ENCODE measurements around the gene CACHD1.
"Not testable (repeated sequence)": the region's sequence is repeated elsewhere in the genome, so short reads cannot be mapped to it uniquely, and the experiment has no call there.

The CACHD1 gene

DNA sequence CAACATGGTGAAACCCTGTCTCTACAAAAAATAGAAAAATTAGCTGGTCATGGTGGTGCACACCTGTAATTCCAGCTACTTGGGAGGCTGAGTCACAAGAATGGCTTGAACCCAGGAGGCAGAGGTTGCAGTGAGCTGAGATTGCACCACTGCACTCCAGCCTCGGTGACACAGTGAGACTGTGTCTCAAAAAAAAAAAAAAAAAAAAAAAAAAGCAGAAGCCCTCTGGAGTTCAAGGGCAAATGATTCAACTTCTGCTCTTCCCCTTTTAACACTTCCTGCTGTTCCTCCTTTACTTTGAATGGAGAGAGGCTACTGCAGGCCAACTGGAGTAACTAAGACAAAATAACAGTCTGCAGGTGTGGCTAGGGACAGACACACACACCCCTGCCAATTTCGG is 42.3 kb downstream of the CACHD1 start:
- H3K4me3 ChIP-seq (ENCODE audit: low read length); H3K27ac ChIP-seq (ENCODE audit: low read depth, low read length); H3K36me3 ChIP-seq (ENCODE audit: insufficient read depth, low read length); H3K9ac ChIP-seq (ENCODE audit: low read depth, low read length); H3K9me3 ChIP-seq (ENCODE audit: insufficient read depth, low read depth, low read length): not testable (repeated sequence)
- peaks cover 74% of the 10 kb centered on the region for H3K4me1 ChIP-seq (ENCODE audit: insufficient read depth, low read length)
- WGBS, result 75% methylated on average over 2 of the region's 2 CpGs
- H3K27me3 ChIP-seq (ENCODE audit: insufficient read depth, low read length), result peaks cover 29% of the 10 kb centered on the region

DNA sequence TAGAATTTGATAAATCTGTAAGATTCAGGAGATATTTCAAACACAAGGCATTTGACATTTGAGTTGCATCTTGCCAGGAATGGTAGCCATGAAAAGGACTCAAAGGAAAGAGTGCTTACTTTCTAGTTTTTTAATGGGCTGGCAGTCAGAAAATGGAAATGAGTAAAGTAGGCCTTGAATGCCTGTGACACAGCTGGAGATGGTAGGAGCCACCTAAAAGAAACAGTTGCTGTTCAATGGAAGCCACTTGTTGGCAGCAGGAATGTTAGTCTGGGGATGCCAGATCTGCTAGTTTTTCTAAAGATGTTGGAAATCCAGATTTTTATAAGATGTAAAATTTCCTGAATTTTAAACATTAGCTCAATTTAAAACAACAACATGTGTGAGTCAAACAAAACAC is 43.6 kb downstream of the CACHD1 start:
- peaks cover 74% of the 10 kb centered on the region for H3K4me1 ChIP-seq (ENCODE audit: insufficient read depth, low read length)
- H3K9me3 ChIP-seq (ENCODE audit: insufficient read depth, low read depth, low read length), result no peaks in the 10 kb centered on the region
- no peaks in the 10 kb centered on the region for H3K36me3 ChIP-seq (ENCODE audit: insufficient read depth, low read length)
- H3K4me3 ChIP-seq (ENCODE audit: low read length), result no peak overlapping the region
- H3K27ac ChIP-seq (ENCODE audit: low read depth, low read length), result no peak overlapping the region
- no peak overlapping the region for H3K9ac ChIP-seq (ENCODE audit: low read depth, low read length)
- H3K27me3 ChIP-seq (ENCODE audit: insufficient read depth, low read length), result peaks cover 15% of the 10 kb centered on the region

DNA sequence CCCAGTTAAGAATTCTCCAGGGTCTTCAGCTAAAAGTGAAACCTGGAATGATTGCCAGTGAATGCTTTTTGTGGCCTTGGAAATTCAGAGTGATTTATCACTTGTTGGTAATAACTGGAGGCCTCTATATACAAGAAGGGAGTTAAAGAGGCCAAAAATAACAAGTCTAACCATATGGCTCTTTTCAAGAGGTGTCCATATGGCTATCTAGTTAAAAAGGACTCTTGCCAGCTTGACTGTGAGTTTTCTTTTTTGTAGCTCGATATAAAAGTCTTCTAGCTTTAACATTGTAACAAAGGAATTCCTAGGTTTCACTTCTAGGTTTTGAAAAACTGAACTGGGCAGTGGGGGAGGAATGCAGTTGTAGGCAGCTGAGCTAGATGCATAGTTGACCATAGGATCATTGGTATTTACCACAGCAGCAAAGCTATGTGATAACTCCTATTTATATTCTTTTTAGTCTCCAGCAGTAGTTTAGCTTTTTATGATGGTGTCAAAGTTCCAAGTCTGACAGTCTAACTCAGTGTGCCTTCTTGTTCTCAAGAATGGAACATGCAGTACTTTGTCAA is 44.4 kb downstream of the CACHD1 start:
- H3K9me3 ChIP-seq (ENCODE audit: insufficient read depth, low read depth, low read length), result no peaks in the 10 kb centered on the region
- 93% methylated on average over 1 of the region's 1 CpG for WGBS
- H3K4me3 ChIP-seq (ENCODE audit: low read length), result no peak overlapping the region
- H3K27ac ChIP-seq (ENCODE audit: low read depth, low read length), result no peak overlapping the region; the same call in 1 of the 2 replicates
- peaks cover 11% of the 10 kb centered on the region for H3K27me3 ChIP-seq (ENCODE audit: insufficient read depth, low read length)
- no peaks in the 10 kb centered on the region for H3K36me3 ChIP-seq (ENCODE audit: insufficient read depth, low read length)
- H3K9ac ChIP-seq (ENCODE audit: low read depth, low read length), result no peak overlapping the region
- peaks cover 74% of the 10 kb centered on the region for H3K4me1 ChIP-seq (ENCODE audit: insufficient read depth, low read length)

DNA sequence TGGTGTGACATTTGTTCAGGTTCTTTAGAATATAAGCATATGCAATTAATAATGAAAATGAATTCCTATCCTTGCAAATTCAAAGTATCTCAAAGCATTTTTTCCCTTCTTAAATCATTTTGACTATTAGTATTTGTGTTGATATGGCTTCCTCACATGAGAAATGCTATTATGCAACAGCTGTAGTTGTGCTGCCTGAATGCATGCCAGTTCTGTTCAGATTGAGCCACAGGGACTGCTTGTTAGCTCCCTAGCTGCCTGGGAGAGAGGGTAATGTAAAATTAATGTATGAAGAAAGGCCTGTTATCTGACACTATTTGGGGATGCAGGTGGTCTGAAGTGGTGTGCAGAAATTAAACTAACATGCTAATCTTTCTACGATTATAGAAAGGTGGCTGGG is 45.5 kb downstream of the CACHD1 start:
- no peak overlapping the region for H3K27ac ChIP-seq (ENCODE audit: low read depth, low read length)
- H3K4me1 ChIP-seq (ENCODE audit: insufficient read depth, low read length), result peaks cover 77% of the 10 kb centered on the region
- no peaks in the 10 kb centered on the region for H3K36me3 ChIP-seq (ENCODE audit: insufficient read depth, low read length)
- H3K27me3 ChIP-seq (ENCODE audit: insufficient read depth, low read length), result no peaks in the 10 kb centered on the region; the same call in 1 of the 2 replicates
- no peak overlapping the region for H3K9ac ChIP-seq (ENCODE audit: low read depth, low read length)
- WGBS, result 0% methylated on average over 1 of the region's 1 CpG
- H3K9me3 ChIP-seq (ENCODE audit: insufficient read depth, low read depth, low read length), result no peaks in the 10 kb centered on the region
- H3K4me3 ChIP-seq (ENCODE audit: low read length), result no peak overlapping the region

DNA sequence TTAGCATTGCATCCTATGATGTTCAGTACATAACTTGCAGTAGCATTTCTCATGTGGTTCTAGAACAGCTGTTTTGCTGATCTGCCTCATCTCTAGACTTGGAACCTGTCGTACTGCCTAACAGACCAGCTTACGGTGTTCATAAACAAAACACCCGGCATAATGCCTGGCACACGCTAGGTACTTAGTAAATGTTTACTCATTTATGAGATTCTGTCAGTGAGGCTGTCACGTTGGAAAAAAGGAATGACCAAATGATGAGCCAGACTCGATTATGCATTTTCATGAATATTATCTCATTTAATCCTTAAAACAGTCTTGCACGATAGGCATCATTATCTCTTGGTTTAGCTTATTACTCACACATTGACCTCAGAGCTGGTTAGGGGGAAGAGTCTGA is 46.4 kb downstream of the CACHD1 start:
- H3K9me3 ChIP-seq (ENCODE audit: insufficient read depth, low read depth, low read length), result no peaks in the 10 kb centered on the region
- H3K4me3 ChIP-seq (ENCODE audit: low read length), result no peak overlapping the region
- no peak overlapping the region for H3K9ac ChIP-seq (ENCODE audit: low read depth, low read length)
- peaks cover 83% of the 10 kb centered on the region for H3K4me1 ChIP-seq (ENCODE audit: insufficient read depth, low read length)
- WGBS, result 88% methylated on average over 7 of the region's 7 CpGs
- no peaks in the 10 kb centered on the region for H3K27me3 ChIP-seq (ENCODE audit: insufficient read depth, low read length)
- H3K36me3 ChIP-seq (ENCODE audit: insufficient read depth, low read length), result no peaks in the 10 kb centered on the region
- H3K27ac ChIP-seq (ENCODE audit: low read depth, low read length), result no peak overlapping the region

DNA sequence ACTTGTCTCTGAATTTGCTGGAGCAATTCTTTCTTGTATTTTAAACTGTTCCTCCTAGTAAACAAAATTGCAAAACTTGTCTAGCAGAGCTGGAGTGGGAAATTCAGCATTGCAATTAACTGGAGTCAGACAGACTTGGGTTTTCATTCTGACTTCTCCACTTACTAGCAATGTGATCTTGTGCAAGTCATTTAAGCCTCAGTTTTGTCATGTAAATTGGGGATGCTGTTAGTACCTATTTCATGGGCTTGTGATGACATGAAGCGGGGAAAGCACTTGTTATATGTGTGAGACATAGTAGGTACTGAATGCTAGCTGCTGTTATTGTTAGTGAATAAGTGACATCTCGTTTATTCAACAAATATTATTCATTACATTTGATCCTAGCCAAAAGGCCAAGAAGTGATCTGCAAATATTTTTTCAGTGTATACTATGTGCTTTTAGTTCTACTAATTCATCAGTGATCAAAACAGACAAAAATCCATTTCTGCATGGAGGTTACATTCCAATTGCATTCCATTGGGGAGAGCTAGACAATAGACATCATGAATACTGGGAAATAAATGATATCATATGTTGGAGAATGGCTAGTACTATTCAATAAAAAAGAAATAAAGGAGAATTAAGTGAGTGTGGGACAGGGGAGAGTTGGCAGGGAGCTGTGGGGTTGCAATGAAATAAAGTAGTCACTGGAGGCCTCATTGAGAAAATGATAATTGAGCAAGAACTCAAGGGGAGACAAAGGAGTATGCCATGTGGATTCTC is 47.1 kb downstream of the CACHD1 start:
- H3K27ac ChIP-seq (ENCODE audit: low read depth, low read length), result no peak overlapping the region
- 75% methylated on average over 1 of the region's 2 CpGs for WGBS
- no peak overlapping the region for H3K4me3 ChIP-seq (ENCODE audit: low read length)
- no peaks in the 10 kb centered on the region for H3K36me3 ChIP-seq (ENCODE audit: insufficient read depth, low read length)
- H3K27me3 ChIP-seq (ENCODE audit: insufficient read depth, low read length), result no peaks in the 10 kb centered on the region
- H3K9ac ChIP-seq (ENCODE audit: low read depth, low read length), result no peak overlapping the region
- peaks cover 84% of the 10 kb centered on the region for H3K4me1 ChIP-seq (ENCODE audit: insufficient read depth, low read length)
- H3K9me3 ChIP-seq (ENCODE audit: insufficient read depth, low read depth, low read length), result no peaks in the 10 kb centered on the region

DNA sequence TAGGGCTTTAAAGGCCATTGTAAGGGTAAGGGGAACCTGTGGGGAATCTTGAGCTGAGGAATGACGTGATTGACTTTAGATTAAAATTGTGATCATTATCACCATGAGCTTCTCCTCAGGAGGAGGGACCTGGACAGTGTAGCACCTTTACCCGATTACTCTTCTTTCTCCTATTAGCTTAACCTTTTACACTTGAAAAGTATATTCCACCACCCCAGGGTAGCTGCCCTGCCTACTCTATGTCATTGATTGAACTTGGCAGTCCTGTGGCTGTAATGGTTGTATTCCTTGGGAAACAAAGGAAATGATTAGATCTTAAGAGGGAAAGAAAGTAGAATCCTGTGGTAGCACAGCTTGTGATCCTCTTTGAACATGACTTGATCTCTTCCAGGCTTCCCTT is 47.7 kb downstream of the CACHD1 start:
- no peak overlapping the region for H3K9ac ChIP-seq (ENCODE audit: low read depth, low read length)
- H3K9me3 ChIP-seq (ENCODE audit: insufficient read depth, low read depth, low read length), result no peaks in the 10 kb centered on the region
- peaks cover 83% of the 10 kb centered on the region for H3K4me1 ChIP-seq (ENCODE audit: insufficient read depth, low read length)
- peak overlapping the region; percentile 12; the same call in 1 of the 2 replicates for H3K27ac ChIP-seq (ENCODE audit: low read depth, low read length)
- 61% methylated on average over 2 of the region's 2 CpGs for WGBS
- no peak overlapping the region for H3K4me3 ChIP-seq (ENCODE audit: low read length)
- no peaks in the 10 kb centered on the region for H3K36me3 ChIP-seq (ENCODE audit: insufficient read depth, low read length)
- no peaks in the 10 kb centered on the region for H3K27me3 ChIP-seq (ENCODE audit: insufficient read depth, low read length)

DNA sequence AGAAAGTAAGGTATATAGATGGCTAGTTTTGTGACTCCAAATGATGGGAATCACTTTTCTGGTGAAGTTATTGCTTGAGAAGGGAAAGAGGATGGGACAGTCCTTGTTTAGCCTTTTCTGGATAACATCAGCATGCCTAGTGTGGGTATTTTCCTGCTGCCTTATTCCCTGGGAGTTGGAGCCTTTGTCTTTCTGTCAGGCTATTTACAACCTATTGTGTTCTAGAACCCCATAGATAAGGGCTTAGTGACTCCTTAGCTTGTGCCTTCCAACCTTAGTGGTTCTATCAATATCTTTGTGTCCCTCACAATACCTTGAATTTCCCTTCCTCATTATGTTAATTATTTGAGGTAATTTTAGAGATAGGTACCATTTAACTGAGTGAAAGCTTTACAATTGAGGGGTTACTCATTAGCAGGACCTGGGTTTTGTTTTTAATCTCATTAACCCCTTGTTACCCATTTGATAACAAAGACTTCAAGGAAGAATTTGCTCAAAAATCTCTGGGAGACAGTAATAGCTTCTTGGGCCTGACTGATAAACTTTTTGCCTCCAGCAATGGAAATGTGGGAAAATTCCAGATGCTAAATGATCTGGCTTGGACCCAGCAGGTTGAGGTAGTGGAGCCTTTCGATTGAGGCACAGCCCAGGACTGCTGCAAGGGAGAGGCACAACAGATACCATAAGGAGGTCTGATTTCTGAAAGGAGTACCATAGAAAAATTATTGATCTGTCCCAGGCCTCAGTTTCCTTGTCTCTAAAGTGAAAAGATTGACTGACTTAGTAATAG is 49.0 kb downstream of the CACHD1 start:
- peaks cover 83% of the 10 kb centered on the region for H3K4me1 ChIP-seq (ENCODE audit: insufficient read depth, low read length)
- no peak overlapping the region for H3K9ac ChIP-seq (ENCODE audit: low read depth, low read length)
- 48% methylated on average over 1 of the region's 1 CpG for WGBS
- H3K27ac ChIP-seq (ENCODE audit: low read depth, low read length), result peak overlapping the region; percentile 50; the same call in 1 of the 2 replicates
- H3K4me3 ChIP-seq (ENCODE audit: low read length), result no peak overlapping the region
- no peaks in the 10 kb centered on the region for H3K36me3 ChIP-seq (ENCODE audit: insufficient read depth, low read length)
- no peaks in the 10 kb centered on the region for H3K9me3 ChIP-seq (ENCODE audit: insufficient read depth, low read depth, low read length)
- H3K27me3 ChIP-seq (ENCODE audit: insufficient read depth, low read length), result no peaks in the 10 kb centered on the region

DNA sequence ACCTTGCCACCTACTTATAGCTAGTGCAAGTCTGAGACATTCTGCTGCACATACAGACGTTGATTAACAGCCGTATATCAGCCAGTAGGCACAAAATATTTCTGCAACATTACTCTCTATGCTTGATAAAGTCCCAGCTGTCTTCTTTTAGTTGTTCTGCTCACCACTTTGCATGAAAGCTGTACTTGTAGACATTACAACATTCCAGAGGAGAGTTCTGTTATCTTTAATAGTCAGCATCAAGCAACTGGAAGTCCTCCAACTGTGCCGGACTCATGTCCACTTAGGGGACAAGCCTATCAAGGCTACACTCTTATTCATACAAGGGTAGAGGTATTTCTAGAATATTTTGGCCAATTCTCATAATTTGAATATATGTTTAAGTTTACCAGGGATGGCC is 50.0 kb downstream of the CACHD1 start:
- 97% methylated on average over 3 of the region's 3 CpGs for WGBS
- no peak overlapping the region for H3K9ac ChIP-seq (ENCODE audit: low read depth, low read length)
- no peak overlapping the region for H3K27ac ChIP-seq (ENCODE audit: low read depth, low read length)
- no peak overlapping the region for H3K4me3 ChIP-seq (ENCODE audit: low read length)
- H3K4me1 ChIP-seq (ENCODE audit: insufficient read depth, low read length), result peaks cover 83% of the 10 kb centered on the region
- H3K27me3 ChIP-seq (ENCODE audit: insufficient read depth, low read length), result no peaks in the 10 kb centered on the region
- no peaks in the 10 kb centered on the region for H3K36me3 ChIP-seq (ENCODE audit: insufficient read depth, low read length)
- no peaks in the 10 kb centered on the region for H3K9me3 ChIP-seq (ENCODE audit: insufficient read depth, low read depth, low read length)

DNA sequence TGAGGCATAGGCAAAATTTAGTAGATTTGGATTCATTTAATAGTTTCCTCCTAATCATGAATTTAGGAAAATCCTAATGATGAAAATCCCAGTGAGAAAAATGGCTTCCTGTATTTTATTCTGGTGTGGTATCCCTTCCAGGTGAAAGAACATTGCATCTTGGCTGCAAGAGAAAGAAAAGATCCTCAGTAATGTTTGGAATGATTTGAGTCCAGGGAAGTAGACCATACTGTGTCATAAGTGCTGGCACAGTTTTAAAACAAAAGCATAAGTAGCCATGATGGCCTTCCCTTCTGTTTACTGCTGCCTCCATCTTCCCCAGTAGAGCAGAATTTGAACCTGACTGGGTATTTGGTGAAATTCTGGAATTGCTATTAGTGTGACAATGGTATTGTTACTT is 52.8 kb downstream of the CACHD1 start:
- H3K4me3 ChIP-seq (ENCODE audit: low read length), result no peak overlapping the region
- H3K9me3 ChIP-seq (ENCODE audit: insufficient read depth, low read depth, low read length), result no peaks in the 10 kb centered on the region
- no peak overlapping the region for H3K27ac ChIP-seq (ENCODE audit: low read depth, low read length)
- H3K4me1 ChIP-seq (ENCODE audit: insufficient read depth, low read length), result peaks cover 87% of the 10 kb centered on the region
- H3K27me3 ChIP-seq (ENCODE audit: insufficient read depth, low read length), result no peaks in the 10 kb centered on the region
- H3K36me3 ChIP-seq (ENCODE audit: insufficient read depth, low read length), result no peaks in the 10 kb centered on the region
- H3K9ac ChIP-seq (ENCODE audit: low read depth, low read length), result no peak overlapping the region

Measured in HUES64 (cell line).